ENCODE data around the gene ZBTB22.

- TF ChIP-seq CTCF (IDR thresholded peaks at IDR 0.05) (peak in 1 of 6 experiments; percentile 15), POLR2A (IDR thresholded peaks at IDR 0.05) (no peak)
Observed at GRCh38 chr6:33271117-33271467, 46.5 kb downstream of the ZBTB22 start.

Measured in esophagus squamous epithelium (tissue), 4 donors.